Measurements from ENCODE around the gene MYRF.
A peak's percentile ranks its signal among the peaks of the same experiment; 100 is the strongest.

The MYRF gene

GRCh38 chr11:61778357-61778886 is 26.0 kb downstream of the MYRF start:
- DNase-seq: no peak

DNA sequence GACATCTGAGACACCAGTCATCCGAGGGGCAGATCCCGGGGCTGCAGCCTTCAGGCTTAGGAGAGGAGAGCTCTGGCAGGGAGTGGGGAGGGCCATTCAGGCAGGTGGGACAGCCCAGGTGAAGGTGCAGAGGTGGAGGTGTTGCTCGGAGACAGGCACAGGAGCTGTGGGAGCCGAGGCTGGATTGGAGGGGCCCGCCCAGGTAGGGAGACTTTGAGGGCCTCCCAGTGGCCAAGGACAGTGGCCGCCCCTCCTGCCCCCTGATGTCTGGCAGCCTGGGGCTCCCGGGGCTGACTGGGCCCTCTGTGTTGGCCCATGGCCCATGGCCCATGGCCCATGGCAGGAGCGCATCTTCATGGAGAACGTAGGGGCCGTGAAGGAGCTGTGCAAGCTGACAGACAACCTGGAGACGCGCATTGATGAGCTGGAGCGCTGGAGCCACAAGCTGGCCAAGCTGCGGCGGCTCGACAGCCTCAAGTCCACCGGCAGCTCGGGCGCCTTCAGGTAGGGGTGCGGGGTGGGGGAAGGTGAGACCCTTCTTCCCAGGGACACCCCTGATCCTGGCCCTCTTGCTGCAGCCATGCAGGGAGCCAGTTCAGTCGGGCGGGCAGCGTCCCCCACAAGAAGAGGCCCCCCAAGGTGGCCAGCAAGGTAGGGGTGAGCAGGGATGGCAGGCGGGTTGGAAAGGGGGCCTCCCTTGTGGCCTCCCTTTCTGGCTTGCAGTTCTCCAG is 26.6 kb downstream of the MYRF start:
- no peak for DNase-seq

DNA sequence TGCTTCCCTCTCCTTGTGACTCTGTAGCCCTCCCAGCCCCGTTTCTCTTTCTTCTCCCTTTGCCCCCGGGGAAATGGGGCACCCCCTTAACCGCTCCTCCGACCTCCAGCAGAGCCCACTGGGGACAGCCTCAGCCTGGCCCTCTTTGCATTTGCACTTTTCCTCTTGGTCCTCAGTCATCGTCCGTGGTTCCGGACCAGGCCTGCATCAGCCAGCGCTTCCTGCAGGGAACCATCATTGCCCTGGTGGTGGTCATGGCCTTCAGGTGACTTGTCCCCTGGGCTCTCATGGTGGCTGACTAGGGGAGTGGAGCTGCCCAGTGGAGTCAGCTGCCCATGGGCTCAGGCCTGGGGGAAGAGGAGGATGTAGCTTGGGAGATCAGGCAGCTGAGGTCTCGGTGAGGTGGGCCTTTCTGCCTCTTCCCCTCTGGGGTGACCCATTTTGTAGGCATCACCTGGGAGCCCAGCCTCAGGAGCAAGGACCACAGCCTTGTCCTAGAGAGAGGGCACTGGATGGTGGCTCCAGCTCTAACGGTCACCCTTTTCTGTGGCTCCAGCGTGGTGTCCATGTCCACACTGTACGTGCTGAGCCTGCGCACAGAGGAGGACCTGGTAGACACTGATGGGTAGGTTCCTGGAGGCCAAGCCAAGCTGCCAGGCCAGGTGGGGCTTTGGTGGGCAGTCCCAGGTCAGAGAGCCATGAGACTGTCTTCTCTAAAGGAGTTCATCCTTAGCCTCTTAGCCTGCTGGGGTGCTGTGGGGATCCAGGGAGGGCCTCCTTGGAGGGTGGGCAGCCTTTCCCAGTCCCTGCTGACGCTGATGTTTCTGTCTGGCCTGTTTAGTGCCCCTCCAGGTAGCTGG is 27.5 kb downstream of the MYRF start:
- DNase-seq: no peak

DNA sequence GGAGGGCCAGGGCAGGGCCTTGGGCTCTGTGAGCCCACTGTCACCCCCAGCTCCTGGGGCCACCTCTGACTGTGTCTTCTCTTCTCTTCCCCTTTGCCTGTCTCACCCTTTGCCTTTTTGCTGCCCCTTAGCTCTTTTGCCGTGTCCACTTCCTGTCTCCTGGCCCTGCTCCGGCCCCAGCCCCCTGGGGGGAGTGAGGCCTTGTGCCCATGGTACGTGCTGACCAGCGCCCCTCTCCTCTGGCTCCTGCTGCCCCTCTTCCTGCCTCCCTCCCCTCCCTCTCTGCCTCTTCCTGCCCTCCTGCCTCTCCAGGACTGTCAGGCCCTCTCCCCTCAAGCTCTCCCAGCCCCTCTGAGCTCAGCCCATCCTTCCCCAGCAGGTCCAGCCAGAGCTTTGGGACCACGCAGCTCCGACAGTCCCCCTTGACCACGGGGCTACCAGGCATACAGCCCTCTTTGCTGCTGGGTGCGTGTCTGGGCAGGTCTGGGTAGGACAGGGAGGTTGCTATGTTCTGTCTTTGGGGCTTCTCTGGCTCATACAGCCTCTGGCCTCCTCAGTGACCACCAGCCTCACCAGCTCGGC is 28.2 kb downstream of the MYRF start:
- DNase-seq: no peak

- DNase-seq: no peak
Observed at GRCh38 chr11:61781585-61781984, 29.1 kb downstream of the MYRF start.

GRCh38 chr11:61782299-61782698 is 29.9 kb downstream of the MYRF start:
- DNase-seq: no peak

DNA sequence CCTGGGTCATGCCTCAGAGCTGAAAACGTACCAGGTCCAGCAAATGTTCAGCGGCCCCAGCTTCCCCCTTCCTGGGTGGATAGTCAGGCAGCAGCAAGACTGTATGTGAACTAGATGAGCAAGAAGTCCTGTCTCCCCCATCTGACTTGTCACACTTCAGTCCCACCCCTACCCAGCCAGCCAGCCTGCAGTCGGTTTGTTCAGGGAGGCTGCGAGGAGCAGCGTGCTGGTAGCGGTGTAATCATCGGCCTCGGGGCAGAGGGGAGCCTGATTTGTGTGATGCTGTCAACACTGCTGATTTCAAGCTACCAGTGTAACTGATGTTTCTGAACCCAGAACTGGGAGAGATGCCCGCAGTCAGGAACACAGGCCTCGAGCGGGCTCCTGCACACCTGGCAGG is 30.4 kb downstream of the MYRF start:
- no peak for DNase-seq

- no peak for DNase-seq
Observed at GRCh38 chr11:61783717-61784505, 31.5 kb downstream of the MYRF start.

GRCh38 chr11:61784506-61784805 is 32.0 kb downstream of the MYRF start:
- DNase-seq: no peak

GRCh38 chr11:61785837-61786402 is 33.5 kb downstream of the MYRF start:
- no peak for DNase-seq

DNA sequence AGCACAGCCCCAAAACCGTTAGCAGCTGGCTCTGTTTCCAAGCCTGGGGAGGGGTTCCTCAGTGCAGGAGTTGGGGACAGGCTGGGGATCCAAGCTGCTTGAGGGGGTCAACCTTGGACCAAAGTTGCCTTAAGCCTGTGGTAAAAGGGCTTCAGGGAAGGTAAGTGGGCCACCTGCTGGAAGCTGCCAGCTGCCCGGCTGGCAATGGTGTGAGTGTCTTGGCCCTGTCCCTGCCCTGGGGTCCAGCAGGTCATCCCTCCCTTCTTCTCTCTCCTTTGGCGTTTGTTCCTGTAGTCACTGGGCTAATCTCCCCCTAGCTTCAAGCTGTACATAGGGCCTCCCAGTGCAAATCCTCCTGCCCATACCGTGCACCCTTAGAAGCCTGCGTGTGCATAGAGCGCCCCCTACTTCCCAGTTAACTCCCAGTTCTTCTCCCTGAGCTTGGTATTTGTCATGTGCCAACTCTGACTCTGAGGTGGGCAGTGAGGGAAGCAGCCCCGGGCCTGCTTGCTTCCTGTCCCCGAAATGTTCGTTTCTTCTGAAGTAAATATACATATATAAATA is 35.6 kb downstream of the MYRF start:
- DNase-seq: no peak

DNA sequence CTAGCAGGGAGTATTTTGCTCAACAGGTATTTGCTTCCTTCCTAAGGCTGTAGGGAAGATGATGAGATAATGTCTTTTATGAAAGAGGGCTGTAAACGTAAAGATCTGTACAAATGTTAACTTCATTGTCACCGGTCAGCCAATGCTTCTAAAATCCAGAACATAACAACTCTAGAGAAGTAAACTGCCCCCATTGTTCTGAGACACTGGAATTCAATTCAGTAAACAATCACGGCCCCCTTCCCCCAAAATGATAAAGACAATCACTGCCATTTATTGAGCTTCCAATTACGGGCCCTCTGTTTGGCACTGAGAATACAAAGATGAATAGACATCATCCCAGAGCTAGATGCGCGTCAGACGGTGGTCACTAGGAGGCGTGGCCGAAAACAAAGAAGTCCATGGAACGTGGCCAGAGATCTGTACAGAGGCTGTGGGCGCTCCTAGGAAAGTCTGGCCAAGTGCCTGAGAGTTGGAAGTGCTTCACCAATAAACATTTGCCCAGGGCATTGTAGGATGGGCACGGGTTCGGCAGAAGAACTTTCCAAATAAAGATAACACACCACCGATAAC is 39.4 kb downstream of the MYRF start:
- DNase-seq: peak; percentile 70

DNA sequence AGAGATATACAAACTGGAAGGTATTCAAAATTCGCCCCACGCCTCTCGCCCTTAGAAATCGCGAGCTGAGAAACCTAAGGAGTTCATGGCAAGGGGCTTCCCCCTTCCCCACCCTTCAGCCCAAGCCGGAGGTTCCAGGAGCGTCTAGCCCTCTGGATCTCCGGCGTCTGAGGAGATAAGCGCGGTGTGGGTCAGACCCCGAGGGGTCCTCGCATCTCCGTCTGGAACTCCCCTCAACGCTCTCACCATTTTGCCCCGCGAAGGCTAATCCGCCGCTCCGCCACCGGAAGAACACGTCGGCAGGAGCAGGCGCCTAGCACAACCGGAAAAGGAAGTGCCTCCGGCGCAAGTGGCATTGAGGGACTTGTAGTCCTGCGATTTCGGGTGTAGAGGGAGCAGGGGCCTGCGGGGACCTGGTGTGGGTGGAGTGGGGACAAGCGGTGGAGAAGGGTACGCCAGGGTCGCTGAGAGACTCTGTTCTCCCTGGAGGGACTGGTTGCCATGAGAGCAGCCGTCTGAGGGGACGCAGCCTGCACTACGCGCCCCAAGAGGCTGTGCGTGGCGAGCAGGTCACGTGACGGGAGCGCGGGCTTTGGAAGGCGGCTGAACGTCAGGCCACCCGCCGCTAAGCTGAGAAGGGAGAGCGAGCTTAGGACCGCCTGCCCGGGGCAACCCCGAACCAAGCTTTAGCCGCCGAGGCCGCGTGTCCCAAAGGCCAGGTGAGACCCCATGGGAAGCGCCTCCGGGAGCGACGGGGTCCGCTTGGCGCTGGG is 40.1 kb downstream of the MYRF start, which contains the start of the genes FEN1 and TMEM258:
FEN1 (plus strand) TSS at position 602 of the 773 bp plus-strand sequence. CDS start 2,451 bp downstream, outside the sequence.
TMEM258 (minus strand) TSS at position 290 of the 773 bp plus-strand sequence; CDS start at position 249, 41 bp downstream.
- peak; percentile 83 for DNase-seq

GRCh38 chr11:61793083-61793828 is 40.8 kb downstream of the MYRF start:
- DNase-seq: no peak

- DNase-seq: no peak
Observed at GRCh38 chr11:61793829-61794204, 41.4 kb downstream of the MYRF start.

DNA sequence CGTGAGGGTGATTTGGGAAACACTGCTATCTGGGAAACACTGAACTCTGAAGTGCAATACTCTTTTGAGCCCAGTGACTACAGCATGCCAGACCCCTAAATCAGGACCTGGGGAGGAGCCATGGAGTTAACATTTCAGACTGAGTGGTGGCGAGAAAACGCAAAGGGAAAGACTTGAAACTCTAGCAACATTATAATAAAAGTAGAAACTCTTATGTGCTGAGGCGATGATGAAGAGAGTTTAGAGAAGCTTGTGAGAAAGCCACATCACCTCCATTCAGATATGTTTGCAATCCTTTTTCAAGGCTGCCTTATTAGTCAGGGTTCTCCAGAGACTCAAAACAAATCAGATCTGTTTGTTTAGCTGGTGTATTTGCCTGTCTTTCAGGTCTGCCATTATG is 42.1 kb downstream of the MYRF start:
- no peak for DNase-seq

- no peak for DNase-seq
Observed at GRCh38 chr11:61795459-61795858, 43.0 kb downstream of the MYRF start.

GRCh38 chr11:61795876-61796526 is 43.6 kb downstream of the MYRF start:
- no peak for DNase-seq

DNA sequence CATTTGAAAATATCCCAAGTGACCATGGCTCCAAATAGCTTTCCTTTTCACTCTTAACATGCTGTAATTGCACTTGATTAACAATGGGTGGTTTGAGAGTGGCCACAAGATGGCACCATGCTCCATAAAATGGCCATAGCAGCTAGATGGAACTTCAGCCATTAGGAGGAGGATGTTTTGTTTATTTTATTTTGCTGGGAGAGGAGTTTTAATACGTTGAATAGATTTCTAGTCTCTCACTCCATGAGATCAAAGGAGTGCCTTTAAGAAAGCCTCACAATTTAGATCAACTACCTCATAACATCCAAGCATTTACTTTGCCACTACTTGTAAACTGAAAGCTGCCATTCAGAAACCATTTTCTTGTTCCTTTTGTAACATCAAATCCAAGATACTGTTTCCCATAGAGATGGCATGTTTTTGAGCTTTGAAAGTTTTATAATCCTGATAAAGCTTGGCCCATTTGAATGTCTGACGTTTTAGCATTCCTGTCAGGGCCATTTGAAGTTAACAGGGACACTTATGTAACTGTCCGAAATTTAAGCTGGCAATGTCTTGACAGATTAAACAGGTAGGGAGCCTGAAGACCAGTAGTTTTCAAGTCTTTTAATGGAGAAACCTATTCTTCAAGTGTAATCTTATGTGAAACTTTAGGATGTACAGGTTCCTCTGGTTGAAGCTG is 45.0 kb downstream of the MYRF start:
- peak; percentile 27 for DNase-seq

All from NCI-H1048 (cell line).